Tibial artery (tissue), 4 donors: ENCODE measurements around the gene ARR3.

Experiments used
- DNase-seq, 2 donors: peaks; one replicate each; pipeline ENCODE4 v3.0.0-alpha.2; 2019
- H3K27ac ChIP-seq, 2 donors: fragments of 200-600 bp; sonication (generic) in 1 of 2; 1 replicate in 1 of 2; 2 replicates in 1 of 2; pipeline ENCODE4 v1.5.1; 2018 to 2019; ENCODE audit warnings: mild to moderate bottlenecking in 1 of 2
- H3K27me3 ChIP-seq, 2 donors: fragments of 200-600 bp; sonication (generic) in 1 of 2; one replicate each; pipeline versions ENCODE4 v1.5.1 to v1.6.0; 2016 to 2019
- H3K36me3 ChIP-seq, 3 donors: fragments of 200-600 bp; sonication (generic) in 2 of 3; one replicate each; pipeline ENCODE4 v1.5.1; 2016 to 2019; ENCODE audit warnings: mild to moderate bottlenecking in 2 of 3
- H3K4me1 ChIP-seq, 4 donors: fragments of 200-600 bp; sonication (generic) in 2 of 4; 1 replicate in 3 of 4; 2 replicates in 1 of 4; pipeline ENCODE4 v1.5.1; 2016 to 2019
- H3K4me3 ChIP-seq, 2 donors: fragments of 200-600 bp; sonication (generic) in 1 of 2; 1 replicate in 1 of 2; 2 replicates in 1 of 2; pipeline ENCODE4 v1.5.1; 2018 to 2019; ENCODE audit warnings: mild to moderate bottlenecking in 2 of 2
- H3K9me3 ChIP-seq, 3 donors: fragments of 200-600 bp; sonication (generic) in 1 of 3; one replicate each; pipeline ENCODE4 v1.5.1; 2016 to 2019
- intact Hi-C: fragments of 100-400 bp; cut with DNase I; formaldehyde crosslinking; loops from one replicate; pipeline ENCODE4 v1.15.0; 2023; ENCODE audit warnings: low total_unique reads
- TF ChIP-seq, protein P1 (sequence below), 2 experiments: fragments of 200-600 bp in 1 of 2; fragments of 450-650 bp in 1 of 2; IDR thresholded peaks; one replicate each; pipeline ENCODE4 v1.5.1; 2017 to 2019; ENCODE audit warnings: antibody characterized with exemption in 2 of 2, mild to moderate bottlenecking in 1 of 2, moderate library complexity in 1 of 2

ARR3 gene

DNA sequence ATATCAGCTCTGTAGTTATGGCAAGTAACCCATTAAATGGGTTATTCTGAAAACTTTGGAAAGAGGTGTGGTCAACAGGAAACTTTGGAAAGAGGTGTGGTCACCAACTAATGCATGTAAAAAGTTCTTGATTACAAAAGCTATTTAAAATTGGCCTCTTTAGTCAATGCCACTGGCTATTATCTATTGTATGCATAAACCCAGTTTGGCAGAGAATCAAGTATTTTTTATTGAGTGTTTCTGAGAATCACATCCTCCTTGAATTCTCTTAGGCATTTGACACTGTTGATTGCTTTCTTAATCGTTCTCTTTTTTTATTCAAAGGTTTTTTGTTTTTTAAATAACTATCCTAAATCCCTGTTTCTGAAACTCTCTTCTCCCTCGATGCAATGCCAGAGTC lies 15.6 kb upstream of the ARR3 start:
- Histone ChIP-seq H3K9me3 (no peaks in the 10 kb centered on the region), H3K27ac (no peak overlapping the region), H3K4me1 (no peaks in the 10 kb centered on the region), H3K27me3 (no peaks in the 10 kb centered on the region), H3K4me3 (no peak overlapping the region), H3K36me3 (no peaks in the 10 kb centered on the region)
- TF ChIP-seq, protein P1, sequence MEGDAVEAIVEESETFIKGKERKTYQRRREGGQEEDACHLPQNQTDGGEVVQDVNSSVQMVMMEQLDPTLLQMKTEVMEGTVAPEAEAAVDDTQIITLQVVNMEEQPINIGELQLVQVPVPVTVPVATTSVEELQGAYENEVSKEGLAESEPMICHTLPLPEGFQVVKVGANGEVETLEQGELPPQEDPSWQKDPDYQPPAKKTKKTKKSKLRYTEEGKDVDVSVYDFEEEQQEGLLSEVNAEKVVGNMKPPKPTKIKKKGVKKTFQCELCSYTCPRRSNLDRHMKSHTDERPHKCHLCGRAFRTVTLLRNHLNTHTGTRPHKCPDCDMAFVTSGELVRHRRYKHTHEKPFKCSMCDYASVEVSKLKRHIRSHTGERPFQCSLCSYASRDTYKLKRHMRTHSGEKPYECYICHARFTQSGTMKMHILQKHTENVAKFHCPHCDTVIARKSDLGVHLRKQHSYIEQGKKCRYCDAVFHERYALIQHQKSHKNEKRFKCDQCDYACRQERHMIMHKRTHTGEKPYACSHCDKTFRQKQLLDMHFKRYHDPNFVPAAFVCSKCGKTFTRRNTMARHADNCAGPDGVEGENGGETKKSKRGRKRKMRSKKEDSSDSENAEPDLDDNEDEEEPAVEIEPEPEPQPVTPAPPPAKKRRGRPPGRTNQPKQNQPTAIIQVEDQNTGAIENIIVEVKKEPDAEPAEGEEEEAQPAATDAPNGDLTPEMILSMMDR (IDR thresholded peaks at IDR 0.05), result no peak
- intact Hi-C loops, result no loop called here
- no peak for DNase-seq

- Histone ChIP-seq H3K27ac (no peak overlapping the region), H3K36me3 (no peaks in the 10 kb centered on the region), H3K4me1 (no peaks in the 10 kb centered on the region), H3K9me3 (no peaks in the 10 kb centered on the region), H3K27me3 (no peaks in the 10 kb centered on the region), H3K4me3 (no peak overlapping the region)
- intact Hi-C loops, result no loop called here
- no peak for DNase-seq
- TF ChIP-seq, protein P1 (IDR thresholded peaks at IDR 0.05), result no peak
Measured at GRCh38 chrX:70253377-70254062, 14.6 kb upstream of the ARR3 start.

- intact Hi-C loops, result no loop called here
- Histone ChIP-seq H3K9me3 (no peaks in the 10 kb centered on the region), H3K4me1 (no peaks in the 10 kb centered on the region), H3K36me3 (no peaks in the 10 kb centered on the region), H3K4me3 (no peak overlapping the region), H3K27ac (no peak overlapping the region), H3K27me3 (no peaks in the 10 kb centered on the region)
- DNase-seq, result no peak
- TF ChIP-seq, protein P1 (IDR thresholded peaks at IDR 0.05), result no peak
Measured at GRCh38 chrX:70254063-70254400, 14.1 kb upstream of the ARR3 start.

DNA sequence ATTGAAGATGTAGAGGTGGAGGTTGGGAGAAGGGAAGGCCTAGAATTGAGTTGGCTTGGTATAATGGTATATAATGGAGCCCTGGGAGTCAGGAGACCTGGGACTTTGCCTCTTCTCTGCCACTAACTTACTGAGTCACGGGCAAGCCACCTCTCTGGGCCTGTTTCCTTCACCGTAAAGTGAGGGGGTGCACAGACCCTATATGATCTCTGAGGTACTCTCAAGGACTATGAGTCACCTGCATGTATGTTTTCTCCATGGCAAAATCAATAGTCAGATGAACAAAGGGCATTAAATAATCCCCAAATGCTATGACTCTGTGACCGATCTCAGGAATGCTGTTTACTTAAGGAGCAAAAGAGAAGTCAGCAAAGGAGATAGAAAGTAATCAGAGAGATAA lies 13.2 kb upstream of the ARR3 start:
- Histone ChIP-seq H3K4me1 (no peaks in the 10 kb centered on the region), H3K36me3 (no peaks in the 10 kb centered on the region), H3K9me3 (no peaks in the 10 kb centered on the region), H3K4me3 (no peak overlapping the region), H3K27ac (no peak overlapping the region), H3K27me3 (no peaks in the 10 kb centered on the region)
- intact Hi-C loops, result no loop called here
- no peak for DNase-seq
- TF ChIP-seq, protein P1 (IDR thresholded peaks at IDR 0.05), result no peak

- no peaks in the 10 kb centered on the region for H3K27me3 ChIP-seq
- no peaks in the 10 kb centered on the region for H3K36me3 ChIP-seq
- TF ChIP-seq, protein P1 (IDR thresholded peaks at IDR 0.05), result no peak
- DNase-seq, result no peak
- H3K9me3 ChIP-seq, result no peaks in the 10 kb centered on the region
- intact Hi-C loops, result no loop called here
- H3K27ac ChIP-seq, result no peak overlapping the region
- no peak overlapping the region for H3K4me3 ChIP-seq
- H3K4me1 ChIP-seq, result no peaks in the 10 kb centered on the region
Measured at GRCh38 chrX:70255452-70255851, 12.7 kb upstream of the ARR3 start.
